Measurements from ENCODE around the gene HLA-DRA.

DNA sequence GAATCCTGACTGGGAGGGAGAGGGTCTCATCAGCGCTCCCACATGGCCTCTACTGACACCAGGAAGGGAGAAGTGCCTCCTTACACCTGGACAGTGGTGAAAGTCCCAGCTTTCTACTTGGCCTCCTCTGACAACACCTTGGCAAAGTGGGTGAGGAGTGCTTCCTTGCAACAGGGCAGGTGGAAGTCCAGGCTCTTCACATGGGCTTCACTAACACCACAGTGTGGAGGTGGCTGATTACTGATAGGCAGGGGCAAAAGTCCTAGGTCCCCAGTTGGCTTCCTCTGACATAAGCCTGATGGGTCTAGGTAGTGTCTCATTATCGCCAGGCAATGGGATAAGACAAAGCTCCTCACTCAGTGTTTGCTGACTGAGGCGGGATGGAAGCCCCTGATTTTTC lies 9.5 kb upstream of the HLA-DRA start:
- TF ChIP-seq EP300 (IDR thresholded peaks at IDR 0.05; ENCODE audit: borderline replicate concordance) (no peak), EGR1 (IDR thresholded peaks at IDR 0.05) (no peak)
